Loucy (cell line): Measurements from ENCODE around the gene PAK1.

Experiments used
- H2AFZ ChIP-seq: fragments of 200-600 bp; sonication (generic); 2 replicates; pipeline ENCODE4 v1.6.0; 2016; ENCODE audit warnings: antibody characterized with exemption, mild to moderate bottlenecking, low read length, moderate library complexity
- H3F3A ChIP-seq: fragments of 200-600 bp; 2 replicates; pipeline ENCODE4 v1.6.0; 2016; ENCODE audit warnings: antibody characterized with exemption, low read depth, mild to moderate bottlenecking
- H3K27me3 ChIP-seq: fragments of 200-600 bp; sonication (generic); 2 replicates; pipeline ENCODE4 v1.6.1; 2014; ENCODE audit warnings: low read length, mild to moderate bottlenecking; ENCODE audit not compliant: insufficient read depth, poor library complexity, severe bottlenecking
- H3K36me3 ChIP-seq: fragments of 200-600 bp; sonication (generic); 2 replicates; pipeline ENCODE4 v1.6.1; 2016; ENCODE audit warnings: low read length; ENCODE audit not compliant: insufficient read depth
- H3K4me1 ChIP-seq: fragments of 200-600 bp; sonication (generic); 2 replicates; pipeline ENCODE4 v1.5.1; 2014; ENCODE audit warnings: low read length, mild to moderate bottlenecking; ENCODE audit not compliant: insufficient read depth, poor library complexity, severe bottlenecking
- H3K4me2 ChIP-seq: fragments of 200-600 bp; sonication (generic); 2 replicates; pipeline ENCODE4 v1.6.0; 2014; ENCODE audit warnings: antibody characterized with exemption, low read length, low read depth, mild to moderate bottlenecking; ENCODE audit not compliant: poor library complexity, severe bottlenecking
- H3K4me3 ChIP-seq: fragments of 200-600 bp; sonication (generic); 2 replicates; pipeline ENCODE4 v1.5.1; 2014; ENCODE audit warnings: low read length, mild to moderate bottlenecking, mixed read lengths; ENCODE audit not compliant: poor library complexity, severe bottlenecking
- H3K79me2 ChIP-seq: fragments of 200-600 bp; sonication (generic); 2 replicates; pipeline ENCODE4 v1.6.1; 2014; ENCODE audit warnings: low read length; ENCODE audit not compliant: insufficient read depth
- H3K9ac ChIP-seq: fragments of 200-600 bp; sonication (generic); 2 replicates; pipeline ENCODE4 v1.6.0; 2014; ENCODE audit warnings: mild to moderate bottlenecking, low read depth, low read length, moderate library complexity; ENCODE audit not compliant: poor library complexity, severe bottlenecking
- H3K9me2 ChIP-seq: fragments of 200-600 bp; sonication (generic); replicated peaks from 2 replicates; pipeline ENCODE4 v1.6.1; 2016; ENCODE audit warnings: low read depth, low read length, mixed read lengths
- H3K9me3 ChIP-seq: fragments of 200-600 bp; sonication (generic); 2 replicates; pipeline ENCODE4 v1.6.1; 2014; ENCODE audit warnings: mild to moderate bottlenecking, antibody characterized with exemption, low read length, low read depth; ENCODE audit not compliant: insufficient read depth
- H4K20me1 ChIP-seq: fragments of 200-600 bp; sonication (generic); 2 replicates; pipeline ENCODE4 v1.6.0; 2014; ENCODE audit warnings: antibody characterized with exemption, low read length, mild to moderate bottlenecking; ENCODE audit not compliant: insufficient read depth, poor library complexity, severe bottlenecking
- CTCF ChIP-seq: fragments of 200-600 bp; sonication (generic); conservative IDR thresholded peaks from 2 replicates; pipeline ENCODE4 v1.5.1; 2014; ENCODE audit warnings: mild to moderate bottlenecking, antibody characterized with exemption, low read length
- EZH2phosphoT487 ChIP-seq: fragments of 200-600 bp; IDR thresholded peaks from 2 replicates; pipeline ENCODE4 v1.6.1; 2018; ENCODE audit warnings: antibody characterized with exemption, mild to moderate bottlenecking, moderate library complexity, borderline replicate concordance

The PAK1 gene

GRCh38 chr11:77403211-77403610, 70.7 kb downstream of the PAK1 start:
- Histone ChIP-seq H3K36me3 (no peaks in the 10 kb centered on the region), H3K27me3 (no peaks in the 10 kb centered on the region), H3K4me3 (no peak overlapping the region), H3K79me2 (peaks cover 47% of the 10 kb centered on the region), H3K9ac (no peak overlapping the region), H3K4me1 (peaks cover 23% of the 10 kb centered on the region), H3K9me2 (no peaks in the 10 kb centered on the region), H3K9me3 (no peaks in the 10 kb centered on the region), H4K20me1 (peaks cover 13% of the 10 kb centered on the region), H3F3A (no peaks in the 10 kb centered on the region), H3K4me2 (no peak overlapping the region), H2AFZ (no peak overlapping the region)
- TF ChIP-seq CTCF (no peak), EZH2phosphoT487 (no peak)

GRCh38 chr11:77402218-77402556, 71.7 kb downstream of the PAK1 start:
- Histone ChIP-seq H3K9me3 (no peaks in the 10 kb centered on the region), H3K4me3 (no peak overlapping the region), H4K20me1 (peaks cover 13% of the 10 kb centered on the region), H3K4me2 (no peak overlapping the region), H2AFZ (no peak overlapping the region), H3K9me2 (no peaks in the 10 kb centered on the region), H3F3A (no peaks in the 10 kb centered on the region), H3K4me1 (peaks cover 13% of the 10 kb centered on the region), H3K79me2 (peaks cover 50% of the 10 kb centered on the region), H3K27me3 (no peaks in the 10 kb centered on the region), H3K9ac (no peak overlapping the region), H3K36me3 (no peaks in the 10 kb centered on the region)
- TF ChIP-seq CTCF: no peak
- no peak for TF ChIP-seq EZH2phosphoT487

GRCh38 chr11:77401486-77402217, 72.2 kb downstream of the PAK1 start:
- TF ChIP-seq CTCF (no peak), EZH2phosphoT487 (no peak)

More at GRCh38 chr11:77401486-77402217, 72.2 kb downstream of the PAK1 start:
- Histone ChIP-seq H3K4me1 (peaks cover 11% of the 10 kb centered on the region), H3K9ac (no peak overlapping the region), H3K36me3 (no peaks in the 10 kb centered on the region), H3K4me2 (no peak overlapping the region), H3F3A (no peaks in the 10 kb centered on the region), H3K9me2 (no peaks in the 10 kb centered on the region), H4K20me1 (peaks cover 13% of the 10 kb centered on the region), H3K9me3 (no peaks in the 10 kb centered on the region), H3K27me3 (no peaks in the 10 kb centered on the region), H3K4me3 (no peak overlapping the region), H3K79me2 (peaks cover 50% of the 10 kb centered on the region), H2AFZ (no peak overlapping the region)
